Measurements from ENCODE around the gene OLFM1.
A peak's percentile ranks its signal among the peaks of the same experiment; 100 is the strongest.

The OLFM1 gene

DNA sequence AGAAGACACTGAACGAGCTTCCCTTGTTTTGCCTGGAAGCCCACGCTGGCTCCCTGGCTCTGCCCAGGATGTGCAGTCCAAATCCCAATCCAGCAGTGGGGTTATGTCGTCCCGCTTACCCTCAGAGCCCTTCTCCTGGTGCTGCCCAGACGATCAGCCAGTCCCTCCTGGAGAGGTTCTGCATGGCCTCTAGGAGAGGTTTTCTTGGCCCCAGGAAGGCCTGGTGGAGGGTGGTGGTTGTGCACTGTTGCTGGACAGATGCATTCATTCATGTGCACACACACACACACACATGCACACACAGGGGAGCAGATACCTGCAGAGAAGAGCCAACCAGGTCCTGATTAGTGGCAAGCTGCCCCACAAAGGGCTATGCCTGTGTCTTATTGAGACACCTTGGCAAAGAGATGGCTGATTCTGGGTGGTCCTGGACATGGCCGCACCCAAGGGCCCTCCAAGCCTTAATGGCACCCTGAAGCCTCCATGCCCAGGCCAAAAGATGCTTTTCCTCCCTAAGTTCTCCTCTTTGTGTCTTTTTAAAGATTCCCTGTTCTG lies 10.5 kb upstream of the OLFM1 start:
- DNase-seq: no peak

DNA sequence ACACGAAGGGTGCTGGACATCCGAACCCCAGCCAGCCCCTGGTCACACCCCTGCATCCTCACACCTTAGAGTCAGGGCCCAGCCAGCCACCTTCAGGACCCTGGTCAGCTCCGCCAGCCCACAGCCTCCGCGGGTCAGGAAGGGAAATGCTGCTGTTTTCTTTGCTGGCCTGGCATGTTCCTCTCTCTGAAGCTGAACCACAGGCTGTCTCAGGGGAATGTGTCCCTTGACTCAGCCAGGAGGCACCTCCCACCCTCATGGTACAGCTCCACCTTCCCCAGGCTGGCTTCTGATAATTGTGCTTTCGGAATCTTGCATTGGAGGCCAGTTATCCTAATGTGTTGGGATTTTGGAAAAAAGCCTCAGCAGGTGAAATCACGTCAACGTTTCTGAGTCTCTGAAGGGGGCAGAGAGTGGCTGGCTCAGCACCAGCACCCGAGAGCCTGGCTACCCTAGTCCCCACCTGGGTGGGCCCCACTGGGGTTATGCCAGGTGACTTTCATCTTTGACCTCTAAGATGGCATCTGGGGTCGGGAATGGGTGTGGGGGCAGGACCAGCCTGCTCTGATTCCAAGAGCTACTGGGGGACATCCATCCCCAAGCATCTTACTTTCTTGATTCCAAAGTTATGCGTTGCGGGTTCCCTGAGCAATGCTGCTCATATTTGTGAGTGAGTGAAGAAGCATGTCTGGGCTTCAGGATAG lies 9.8 kb upstream of the OLFM1 start:
- DNase-seq: no peak

DNA sequence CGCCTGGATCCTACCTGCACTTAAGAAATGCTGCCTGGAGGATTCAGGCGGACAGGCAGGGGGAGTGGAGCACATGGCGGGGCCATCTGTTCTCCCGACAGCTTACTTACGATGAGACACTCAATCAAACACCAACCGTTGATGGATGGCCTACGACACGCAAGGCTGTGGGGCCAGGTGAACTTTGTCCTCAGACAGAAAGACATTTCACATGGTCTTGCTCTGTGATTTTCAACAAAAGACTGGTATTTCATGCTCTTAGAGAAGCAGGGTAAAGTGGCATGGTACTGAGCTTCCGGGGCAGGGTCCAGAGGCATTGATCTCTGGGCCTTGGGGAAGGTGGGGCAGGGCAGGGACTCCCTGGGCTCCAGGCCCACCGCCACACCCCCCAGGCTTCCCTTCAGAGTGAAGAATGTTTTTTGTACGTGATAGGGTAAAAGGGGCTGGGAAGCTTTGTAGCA lies 9.1 kb upstream of the OLFM1 start:
- DNase-seq: no peak

DNA sequence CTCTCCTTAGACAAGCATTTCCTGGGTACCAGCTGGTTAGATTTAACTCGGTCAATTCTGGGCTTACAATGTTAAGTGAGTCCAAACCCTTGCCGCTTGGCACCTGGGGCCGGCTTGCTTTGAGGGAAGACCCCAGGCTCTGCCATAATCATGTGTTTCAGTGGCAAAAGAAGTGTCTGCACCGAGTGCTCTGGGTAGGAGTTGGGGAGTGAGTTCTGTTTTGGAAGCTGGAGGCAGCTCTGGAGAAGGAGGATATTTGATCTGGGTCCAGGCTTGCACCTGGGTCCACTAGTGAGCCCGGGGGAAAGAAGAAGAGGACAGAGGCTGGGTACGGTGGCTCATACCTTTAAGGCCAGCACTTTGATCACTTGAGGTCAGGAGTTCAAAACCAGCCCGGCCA lies 8.4 kb upstream of the OLFM1 start:
- DNase-seq: no peak

DNA sequence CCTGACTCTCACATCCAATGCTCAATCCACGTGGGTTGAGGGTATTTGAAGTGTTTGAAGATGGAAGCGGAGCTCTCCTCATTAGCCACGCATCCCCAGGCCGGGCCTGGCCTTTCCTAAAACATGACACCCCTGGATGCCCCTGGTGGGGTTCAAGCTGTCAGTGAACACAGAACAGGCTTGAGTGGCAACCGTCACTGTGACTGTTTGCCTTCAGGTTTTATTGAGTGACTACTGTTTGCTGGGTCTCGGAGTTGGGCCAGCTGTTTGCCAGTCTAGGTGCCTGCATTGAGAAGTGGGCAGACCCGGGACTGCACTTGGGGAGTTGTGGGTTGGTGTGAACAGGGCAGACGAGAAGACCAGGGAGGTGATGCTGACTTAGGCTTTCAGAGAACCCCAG lies 7.8 kb upstream of the OLFM1 start:
- DNase-seq: no peak

DNA sequence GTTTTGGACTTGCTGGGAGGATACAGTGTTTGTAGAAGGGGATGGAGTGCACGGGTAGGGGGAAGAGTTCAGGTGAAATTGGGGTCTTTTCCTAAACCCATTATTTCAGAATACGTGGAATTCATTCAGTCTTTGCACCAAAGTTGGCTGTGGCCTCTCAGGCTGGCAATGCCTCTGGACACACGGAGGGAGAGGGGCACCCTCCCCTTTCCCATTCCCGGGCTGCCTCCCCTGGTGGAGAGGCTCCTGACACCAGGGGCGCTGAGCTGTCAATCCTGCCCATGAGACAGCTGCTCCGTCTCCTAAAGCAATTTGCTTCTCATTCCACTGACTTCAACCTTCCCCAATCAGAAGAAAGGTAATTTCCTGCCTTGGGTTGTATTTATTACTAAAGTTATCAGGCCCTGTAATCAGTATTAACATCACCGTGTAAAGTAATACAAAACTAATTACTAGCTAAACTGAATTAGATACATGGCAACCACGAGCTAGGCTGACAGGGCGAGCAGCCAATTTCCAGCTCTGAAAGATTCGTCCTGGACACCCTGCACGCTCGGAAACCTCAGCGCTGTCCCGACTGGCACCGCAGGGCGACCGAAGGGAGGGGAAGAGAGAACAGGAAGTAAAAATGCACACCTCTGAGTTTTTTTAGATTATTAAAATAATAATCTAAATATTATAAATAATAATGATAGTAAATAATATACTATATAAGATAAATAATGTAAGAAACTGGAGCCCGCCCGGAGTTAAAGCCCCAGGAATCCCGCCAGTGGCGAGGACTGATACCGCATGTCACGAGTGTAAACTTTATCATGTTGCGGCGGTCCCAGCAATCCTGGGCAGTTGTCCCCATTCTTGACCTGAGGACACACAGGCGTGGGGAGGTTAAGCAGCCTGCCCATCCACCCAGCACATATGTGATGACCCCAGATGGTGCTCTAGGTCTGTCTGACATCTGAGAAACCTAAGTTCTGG lies 6.9 kb upstream of the OLFM1 start:
- no peak for DNase-seq

DNA sequence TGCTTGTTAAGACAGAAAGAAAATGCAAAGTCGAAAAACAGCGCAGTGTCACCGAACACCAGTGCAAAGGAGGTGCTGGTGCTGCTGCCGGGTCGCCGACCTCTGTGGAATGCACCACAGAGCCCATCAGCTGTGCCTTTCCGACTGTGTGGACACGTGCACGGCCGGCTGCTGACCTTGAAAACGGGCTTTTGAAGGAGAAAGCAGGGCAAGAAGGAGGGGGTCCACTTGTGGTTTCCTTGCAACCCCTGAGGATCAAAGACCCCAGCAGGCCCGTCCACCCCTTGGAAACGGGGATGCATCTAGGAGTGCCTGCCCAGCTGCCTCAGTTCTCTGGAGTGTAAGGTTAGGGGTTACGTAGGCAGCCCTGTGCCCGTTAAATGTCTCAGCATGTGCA lies 6.2 kb upstream of the OLFM1 start:
- DNase-seq: no peak

DNA sequence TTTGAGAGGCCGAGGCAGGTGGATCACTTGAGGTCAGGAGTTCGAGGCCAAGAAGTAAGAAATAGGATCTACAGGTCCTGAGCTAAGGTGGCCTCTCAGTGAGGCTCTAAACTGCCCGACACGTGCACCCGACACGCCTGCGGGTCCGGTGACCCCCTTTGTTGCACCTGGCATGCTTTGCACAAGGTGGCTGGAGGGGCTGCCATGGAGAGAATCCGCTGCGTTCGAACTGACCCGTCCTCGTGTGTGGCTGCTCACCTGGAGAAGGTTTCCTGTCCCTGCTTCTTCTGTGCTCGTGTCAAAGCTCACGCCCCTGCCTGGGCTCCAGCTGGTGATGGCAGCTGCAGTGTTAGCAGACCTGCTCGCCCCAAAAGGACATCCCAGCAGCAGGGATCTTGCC lies 5.7 kb upstream of the OLFM1 start:
- DNase-seq: no peak

DNA sequence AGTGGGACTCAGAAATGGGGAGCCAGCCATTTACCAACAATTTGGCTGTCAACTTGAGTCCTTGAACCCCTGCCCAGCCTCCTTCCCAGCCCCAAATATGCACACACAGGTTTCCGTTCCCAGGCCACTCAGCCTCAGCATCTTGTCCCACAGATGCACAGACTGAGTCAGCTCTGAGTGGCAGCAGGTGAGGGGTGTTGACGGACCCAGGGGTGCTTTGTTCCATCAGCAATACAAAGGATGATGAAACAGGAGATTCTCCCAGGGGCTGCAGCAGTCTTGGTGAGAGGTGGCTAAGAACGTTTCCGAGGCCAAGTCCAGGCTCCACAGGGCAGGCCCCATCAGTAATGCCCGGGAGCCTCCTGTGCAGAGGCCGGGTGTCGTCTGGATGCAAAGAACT lies 4.9 kb upstream of the OLFM1 start:
- DNase-seq: no peak

DNA sequence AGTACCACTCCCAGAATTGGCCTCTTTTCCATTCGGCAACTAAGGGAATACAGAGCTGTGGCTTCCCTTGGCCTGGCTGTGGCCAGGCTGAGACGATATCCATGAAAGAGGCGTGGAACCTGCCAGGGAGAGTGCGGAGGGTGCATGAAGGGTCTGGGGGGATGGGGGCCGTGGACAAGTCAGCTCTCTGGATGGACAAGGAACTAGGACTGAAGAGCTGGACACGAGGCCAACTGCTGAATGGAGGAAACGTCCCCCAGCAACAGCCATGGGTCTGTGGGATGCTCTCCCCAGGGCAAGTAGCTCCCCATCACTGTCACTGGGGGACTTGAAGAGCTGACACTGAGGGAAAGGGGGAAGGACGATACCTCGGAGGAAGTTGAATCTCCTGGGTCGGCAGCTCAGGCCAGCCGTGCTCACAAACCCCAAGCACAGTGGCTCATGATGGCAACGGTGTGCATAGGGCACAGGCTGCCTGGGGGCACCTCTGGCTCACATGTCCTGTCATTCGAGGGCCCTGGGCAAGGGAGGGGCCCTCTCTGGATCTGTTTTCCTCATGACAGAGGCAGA lies 4.1 kb upstream of the OLFM1 start:
- DNase-seq: no peak

DNA sequence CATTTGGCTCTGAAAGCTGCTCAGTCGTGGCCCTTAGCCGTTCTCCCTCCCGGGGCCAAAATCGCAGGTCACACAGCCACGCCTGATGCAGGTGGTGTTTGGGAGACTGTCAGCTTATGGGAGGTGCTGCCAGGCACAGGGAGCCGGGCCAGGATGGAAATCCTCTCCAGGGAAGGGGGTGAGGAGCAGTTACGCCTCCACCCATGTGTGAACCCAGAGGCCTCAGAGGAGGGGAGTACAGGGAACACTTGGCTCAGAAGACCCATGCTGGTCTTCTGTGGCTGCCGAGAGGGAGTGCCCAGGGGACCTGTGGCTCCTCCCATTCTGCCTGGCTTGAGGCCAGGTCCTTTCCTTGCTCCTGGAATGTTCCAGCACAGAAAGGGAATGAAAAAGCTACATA lies 3.6 kb upstream of the OLFM1 start:
- no peak for DNase-seq

DNA sequence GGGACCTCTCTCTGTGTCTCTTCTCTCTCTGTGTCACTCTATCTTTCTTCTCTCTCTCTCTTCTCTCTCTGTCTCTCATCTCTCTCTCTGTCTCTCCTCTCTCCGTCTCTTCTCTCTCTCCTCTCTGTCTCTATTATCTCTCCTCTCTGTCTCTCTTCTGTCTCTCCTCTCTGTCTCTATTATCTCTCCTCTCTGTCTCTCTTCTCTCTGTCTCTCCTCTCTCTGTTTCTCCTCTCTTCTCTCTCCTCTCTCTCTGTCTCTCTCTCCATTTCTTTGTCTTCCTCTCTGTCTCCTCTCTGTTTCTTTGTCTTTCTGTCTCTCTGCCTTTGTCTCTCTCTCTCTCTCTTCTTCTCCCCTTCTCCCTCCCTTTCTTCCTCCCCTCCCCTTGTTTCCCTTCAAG lies 3.2 kb upstream of the OLFM1 start:
- DNase-seq: no peak

DNA sequence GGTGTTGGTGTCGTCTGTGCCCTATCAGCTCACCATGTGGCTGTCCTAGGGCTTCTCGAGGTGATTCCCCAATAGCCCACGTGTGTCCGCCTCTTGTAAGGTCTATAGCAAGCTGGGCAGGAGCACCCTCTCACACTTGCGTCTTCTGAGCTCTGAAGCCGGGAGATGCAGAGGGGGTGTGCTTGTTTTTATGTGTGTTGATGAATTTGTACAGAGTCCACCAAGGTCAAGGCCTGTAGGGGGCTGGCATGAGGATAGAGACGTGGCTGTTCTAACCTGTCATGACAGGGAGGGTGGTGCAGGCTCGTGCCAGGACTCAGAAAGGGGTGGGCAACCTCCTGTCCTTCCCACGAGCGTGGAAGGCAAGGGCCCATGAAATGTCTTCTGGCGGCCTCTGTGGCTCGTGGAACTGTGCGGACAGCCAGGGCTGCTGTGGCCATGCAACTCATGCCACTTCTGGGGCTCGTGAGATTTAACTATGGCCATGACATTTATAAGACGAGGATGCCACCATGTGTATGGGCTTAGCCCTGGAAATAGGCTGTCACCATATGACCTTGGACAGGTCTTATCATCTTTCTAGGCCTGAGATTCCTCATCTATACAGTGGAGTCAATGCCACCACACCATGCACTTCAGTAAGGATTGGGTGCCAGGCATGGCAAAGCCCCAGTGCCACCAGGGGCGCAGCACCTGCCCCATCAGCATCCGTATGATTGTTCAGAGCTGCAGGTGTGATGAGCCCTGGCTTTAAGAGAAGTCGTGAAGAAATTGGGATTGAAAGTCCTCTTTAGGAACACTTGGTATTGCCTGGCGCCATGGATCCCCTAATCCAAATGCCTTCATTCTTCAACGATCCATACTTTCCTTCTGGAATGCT lies 2.3 kb upstream of the OLFM1 start:
- no peak for DNase-seq

DNA sequence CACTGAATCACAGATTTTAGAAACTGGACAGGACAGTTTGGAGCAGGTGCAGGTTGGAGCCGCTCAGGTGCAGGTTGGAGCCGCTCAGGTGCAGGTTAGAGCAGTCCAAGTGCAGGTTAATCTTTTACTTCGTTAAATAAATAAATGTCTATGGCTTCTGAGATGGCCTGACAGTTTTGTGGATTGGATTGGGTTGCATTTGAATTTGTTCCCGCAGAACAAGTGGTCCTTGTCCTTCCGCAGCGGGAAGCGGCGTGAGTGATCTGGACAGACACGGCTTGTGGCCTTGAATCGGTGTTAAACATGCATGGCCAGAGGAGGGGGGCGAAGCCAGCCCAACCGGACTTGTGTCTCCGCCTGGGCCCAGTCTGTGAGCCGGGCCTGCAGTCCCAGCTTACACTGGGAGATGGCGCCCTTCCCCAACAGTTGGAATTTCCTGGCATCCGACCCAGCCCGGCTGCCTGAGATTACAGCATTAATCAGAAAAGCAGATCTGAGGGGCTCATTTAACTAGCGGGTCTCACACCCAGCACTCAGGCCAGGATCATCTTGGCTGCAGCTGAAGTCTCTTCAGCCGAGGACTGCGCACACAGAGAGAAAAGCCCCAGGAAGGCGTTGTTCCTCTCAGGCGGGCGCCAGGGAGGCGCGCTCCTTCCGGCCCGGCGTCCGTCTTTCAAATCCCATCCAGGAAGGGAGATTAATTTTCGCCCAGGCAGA lies 1.5 kb upstream of the OLFM1 start:
- DNase-seq: peak in 1 of 2 experiments; percentile 53

DNA sequence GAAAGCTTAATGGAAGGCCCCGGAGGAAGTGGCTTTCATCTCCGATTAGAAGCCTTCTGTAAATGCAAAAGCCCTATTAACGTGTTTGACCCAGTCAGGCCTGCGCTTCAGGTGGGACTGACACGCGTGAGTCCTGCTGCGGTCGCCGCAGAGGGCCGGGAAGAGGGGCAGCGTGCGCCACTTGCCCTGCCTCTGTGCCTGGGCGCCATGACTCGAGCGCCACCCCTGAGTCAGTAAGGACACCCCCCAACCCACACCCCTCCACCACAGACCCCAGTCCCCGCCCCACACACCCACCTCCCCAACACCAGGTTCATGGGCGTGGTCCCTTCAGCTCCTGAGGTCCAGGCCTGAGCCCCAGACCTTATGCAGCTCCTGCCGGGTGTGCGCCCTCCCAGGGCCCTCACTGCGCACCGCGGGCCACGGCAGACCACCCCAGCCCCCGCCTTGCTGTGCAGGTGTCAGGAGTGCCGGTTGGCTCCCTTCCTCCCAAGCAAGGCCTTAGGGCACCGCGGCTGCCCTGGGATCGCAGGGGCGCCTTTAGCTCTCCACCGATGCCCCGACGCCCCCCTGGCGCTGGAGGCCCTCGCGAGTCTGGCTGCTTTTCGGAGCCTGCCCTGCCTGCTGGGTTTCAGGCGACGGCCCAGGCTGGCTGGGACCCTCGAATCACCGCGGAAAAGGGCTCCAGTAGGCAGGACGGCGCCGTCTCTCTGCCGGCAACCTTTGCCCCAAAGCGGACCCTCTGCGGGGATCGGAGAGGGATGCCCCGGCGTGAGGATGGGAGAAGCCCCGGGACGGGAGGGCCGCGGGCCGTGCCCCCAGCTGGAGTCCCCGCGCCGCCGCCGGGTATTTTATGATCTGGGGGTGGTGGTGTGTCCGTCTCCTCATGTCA lies 625 bp upstream of the OLFM1 start:
- DNase-seq: no peak

DNA sequence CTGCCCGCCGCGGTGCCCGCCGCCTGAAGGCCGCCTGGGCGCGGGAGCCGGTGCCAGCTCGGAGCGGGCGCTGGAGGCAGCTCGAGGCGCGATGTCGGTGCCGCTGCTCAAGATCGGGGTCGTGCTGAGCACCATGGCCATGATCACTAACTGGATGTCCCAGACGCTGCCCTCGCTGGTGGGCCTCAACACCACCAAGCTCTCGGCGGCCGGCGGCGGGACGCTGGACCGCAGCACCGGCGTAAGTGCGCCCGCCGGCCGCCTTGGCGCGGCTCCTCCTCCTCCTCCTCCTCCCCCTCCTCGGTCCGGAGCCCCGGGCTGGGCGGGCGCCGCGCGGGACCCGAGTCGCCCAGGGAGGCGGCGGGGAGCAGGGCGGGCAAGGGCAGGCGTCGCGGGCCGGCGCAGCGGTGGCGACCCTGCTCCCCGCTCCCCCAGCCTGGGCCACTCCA lies 455 bp downstream of the OLFM1 start:
- DNase-seq: no peak

DNA sequence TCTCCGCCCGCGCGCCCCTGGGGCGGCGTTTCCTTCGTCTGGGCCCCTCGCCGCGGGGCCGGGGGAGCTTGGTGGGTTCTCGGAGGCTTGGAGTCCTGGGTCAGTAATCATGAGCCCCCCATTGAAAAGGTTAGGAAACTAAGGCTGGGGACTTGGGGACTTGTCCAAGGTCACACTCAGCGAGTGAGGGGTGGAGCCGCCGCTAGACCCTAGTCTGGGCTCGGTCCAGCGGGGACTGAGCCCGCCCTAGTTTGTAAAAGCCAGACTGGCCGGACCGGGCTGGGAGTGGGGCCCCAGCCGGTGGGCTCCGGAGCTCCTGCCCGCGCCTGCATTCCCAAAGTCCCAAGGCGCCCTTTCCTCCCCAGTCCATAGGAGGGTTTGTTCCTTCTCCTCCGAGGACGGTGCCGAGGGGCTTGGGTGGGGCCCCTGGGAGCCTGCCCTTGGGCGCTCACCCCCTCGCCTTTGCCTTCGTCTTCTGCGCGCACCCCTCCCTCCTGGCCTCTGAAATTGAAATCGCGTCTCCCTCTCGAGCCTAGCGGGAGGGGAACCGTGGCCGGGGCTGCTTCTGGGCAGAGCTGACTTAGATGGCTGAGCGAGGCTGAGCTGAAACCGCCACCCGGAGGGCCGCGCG lies 995 bp downstream of the OLFM1 start:
- DNase-seq: no peak

DNA sequence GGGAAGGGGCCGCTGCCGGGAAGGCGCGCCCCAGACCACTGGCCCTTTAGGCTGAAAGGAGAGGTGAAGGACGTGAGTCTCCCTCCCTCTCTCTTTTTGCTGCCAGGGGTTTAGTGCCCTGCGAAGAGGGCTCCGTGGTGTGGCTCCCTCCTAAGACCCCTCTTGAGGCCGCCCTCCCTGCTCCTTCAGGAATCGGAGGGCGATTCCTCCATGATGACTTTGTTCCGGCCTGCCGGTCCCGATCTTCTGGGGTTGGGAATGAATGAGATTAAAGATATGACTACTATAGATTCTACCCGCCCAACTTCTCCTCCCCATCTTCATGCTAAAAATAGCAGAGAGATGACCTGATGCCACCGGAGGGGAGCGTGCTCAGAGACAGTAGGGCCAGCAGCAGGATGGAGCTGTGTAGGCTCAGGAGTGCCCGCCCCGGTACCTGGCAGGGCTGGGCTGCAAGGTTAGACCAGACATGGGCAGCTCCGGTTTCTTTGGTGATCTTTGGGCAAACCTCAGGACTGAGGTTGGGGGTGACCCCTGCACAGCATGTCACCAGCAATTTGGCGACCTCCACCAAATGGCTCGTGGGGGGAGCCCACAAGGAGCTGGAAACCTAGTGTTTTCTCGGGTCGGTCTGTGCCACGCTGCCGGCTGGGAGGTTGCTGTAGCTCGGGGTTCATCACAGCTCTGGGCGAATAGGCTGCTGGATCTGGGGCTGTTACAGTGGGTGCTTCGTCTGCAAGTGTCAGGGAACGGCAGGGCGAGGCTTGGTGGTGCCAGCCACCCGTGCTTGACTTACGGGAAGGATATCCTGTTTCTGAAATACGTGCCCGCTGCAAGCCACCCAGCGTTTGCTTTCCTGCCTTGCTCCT lies 1.7 kb downstream of the OLFM1 start:
- no peak for DNase-seq

DNA sequence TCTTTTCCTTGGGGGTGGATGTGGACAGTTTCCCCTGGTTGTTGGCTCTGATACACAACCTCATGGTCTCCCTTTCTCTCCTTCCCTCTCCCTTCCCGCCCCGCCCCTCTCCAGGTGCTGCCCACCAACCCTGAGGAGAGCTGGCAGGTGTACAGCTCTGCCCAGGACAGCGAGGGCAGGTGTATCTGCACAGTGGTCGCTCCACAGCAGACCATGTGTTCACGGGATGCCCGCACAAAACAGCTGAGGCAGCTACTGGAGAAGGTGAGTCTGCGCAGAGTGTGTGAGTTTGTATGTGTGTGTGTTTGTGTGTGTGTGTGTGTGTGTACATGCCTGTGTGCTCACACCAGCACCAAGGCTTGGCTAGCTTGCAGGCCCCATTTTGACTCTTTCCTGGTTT lies 2.6 kb downstream of the OLFM1 start:
- no peak for DNase-seq
